HEK293T (cell line): ENCODE measurements around the gene ERBB4.
"Not testable (repeated sequence)": the region's sequence is repeated elsewhere in the genome, so short reads cannot be mapped to it uniquely, and the experiment has no call there.

Source experiments
- CTCF ChIA-PET: fragments of 350-600 bp; formaldehyde crosslinking; extraction: SDS; loops from one replicate; lab custom pipeline; 2021; ENCODE audit warnings: antibody characterized with exemption, inconsistent platforms; lab: Yijun Ruan, JAX
- POLR2A ChIA-PET: fragments of 350-600 bp; formaldehyde crosslinking; extraction: SDS; loops from one replicate; lab custom pipeline; 2020; ENCODE audit warnings: antibody characterized with exemption, inconsistent platforms; lab: Yijun Ruan, JAX
- DNase-seq: peaks from one replicate; pipeline ENCODE4 v3.0.0; 2012; ENCODE audit warnings: mixed read lengths; ENCODE audit errors: extremely low spot score
- ARNT ChIP-seq: fragments of 450-650 bp; IDR thresholded peaks from 2 replicates; pipeline ENCODE4 v1.6.1; 2017; ENCODE audit warnings: mild to moderate bottlenecking
- BHLHE40 ChIP-seq: fragments of 450-650 bp; IDR thresholded peaks from 2 replicates; pipeline ENCODE4 v1.6.1; 2016; ENCODE audit warnings: mild to moderate bottlenecking, moderate library complexity, borderline replicate concordance
- CTBP1 ChIP-seq: fragments of 450-650 bp; IDR thresholded peaks from 2 replicates; pipeline ENCODE4 v1.6.1; 2016; ENCODE audit warnings: borderline replicate concordance
- ELF4 ChIP-seq: fragments of 450-650 bp; IDR thresholded peaks from 2 replicates; pipeline ENCODE4 v1.6.1; 2017; ENCODE audit warnings: antibody characterized with exemption
- FOXA1 ChIP-seq: fragments of 450-650 bp; IDR thresholded peaks from 2 replicates; pipeline ENCODE4 v1.6.1; 2016; ENCODE audit warnings: mild to moderate bottlenecking
- FOXK2 ChIP-seq: fragments of 450-650 bp; IDR thresholded peaks from 2 replicates; pipeline ENCODE4 v1.6.1; 2016; ENCODE audit warnings: mild to moderate bottlenecking
- FOXM1 ChIP-seq: fragments of 450-650 bp; IDR thresholded peaks from 2 replicates; pipeline ENCODE4 v1.6.1; 2017; ENCODE audit warnings: mild to moderate bottlenecking, borderline replicate concordance
- HDGF ChIP-seq: fragments of 450-650 bp; IDR thresholded peaks from 2 replicates; pipeline ENCODE4 v1.6.1; 2017; ENCODE audit warnings: antibody characterized with exemption, borderline replicate concordance
- L3MBTL2 ChIP-seq: fragments of 450-650 bp; conservative IDR thresholded peaks from 2 replicates; pipeline ENCODE4 v1.6.1; 2016; ENCODE audit warnings: mild to moderate bottlenecking
- LEF1 ChIP-seq: fragments of 450-650 bp; IDR thresholded peaks from 2 replicates; pipeline ENCODE4 v1.6.1; 2017; ENCODE audit warnings: mild to moderate bottlenecking, borderline replicate concordance
- NFRKB ChIP-seq: fragments of 450-650 bp; IDR thresholded peaks from 2 replicates; pipeline ENCODE4 v1.6.1; 2016; ENCODE audit warnings: mild to moderate bottlenecking, moderate library complexity
- SP1 ChIP-seq: fragments of 450-650 bp; IDR thresholded peaks from 2 replicates; pipeline ENCODE4 v1.6.1; 2017
- SUZ12 ChIP-seq: fragments of 450-650 bp; IDR thresholded peaks from 2 replicates; pipeline ENCODE4 v1.6.1; 2016; ENCODE audit warnings: mild to moderate bottlenecking
- TARDBP ChIP-seq: fragments of 450-650 bp; IDR thresholded peaks from 2 replicates; pipeline ENCODE4 v1.6.1; 2016
- TF ChIP-seq, protein P1 (sequence below): fragments of 450-650 bp; IDR thresholded peaks from 2 replicates; pipeline ENCODE4 v1.6.1; 2016

The ERBB4 gene

DNA sequence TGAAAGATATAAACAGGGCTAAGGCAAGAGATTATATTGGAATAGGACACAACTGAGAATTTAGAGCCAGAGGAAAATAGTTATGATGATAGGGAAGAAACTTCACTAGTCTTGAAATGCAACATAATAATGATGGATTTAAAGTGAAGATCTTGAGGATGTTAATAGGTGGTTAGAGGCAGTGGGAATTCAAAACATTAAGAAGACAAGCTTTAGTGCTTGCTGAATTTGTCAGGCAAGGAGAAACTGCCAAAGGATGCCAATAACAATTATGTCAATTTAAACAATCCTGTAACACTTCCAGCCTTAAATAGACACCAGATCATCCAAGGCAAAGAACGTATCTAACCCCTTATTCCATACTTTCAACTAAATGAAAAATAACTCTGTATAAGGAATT lies 330.1 kb downstream of the ERBB4 start:
- POLR2A ChIA-PET: no interaction called here
- no peak for DNase-seq
- CTCF ChIA-PET: no interaction called here
- TF ChIP-seq SUZ12 (no peak), ARNT (no peak), TARDBP (no peak), SP1 (no peak), L3MBTL2 (no peak), FOXA1 (no peak), FOXM1 (no peak)
- TF ChIP-seq, protein P1, sequence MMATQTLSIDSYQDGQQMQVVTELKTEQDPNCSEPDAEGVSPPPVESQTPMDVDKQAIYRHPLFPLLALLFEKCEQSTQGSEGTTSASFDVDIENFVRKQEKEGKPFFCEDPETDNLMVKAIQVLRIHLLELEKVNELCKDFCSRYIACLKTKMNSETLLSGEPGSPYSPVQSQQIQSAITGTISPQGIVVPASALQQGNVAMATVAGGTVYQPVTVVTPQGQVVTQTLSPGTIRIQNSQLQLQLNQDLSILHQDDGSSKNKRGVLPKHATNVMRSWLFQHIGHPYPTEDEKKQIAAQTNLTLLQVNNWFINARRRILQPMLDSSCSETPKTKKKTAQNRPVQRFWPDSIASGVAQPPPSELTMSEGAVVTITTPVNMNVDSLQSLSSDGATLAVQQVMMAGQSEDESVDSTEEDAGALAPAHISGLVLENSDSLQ: no peak

GRCh38 chr2:212197776-212198175 lies 340.8 kb downstream of the ERBB4 start:
- ChIA-PET CTCF (no interaction called here), POLR2A (no interaction called here)
- TF ChIP-seq NFRKB (no peak), ELF4 (no peak)
- DNase-seq: no peak

- TF ChIP-seq CTBP1 (no peak), ARNT (no peak), BHLHE40 (no peak), SUZ12 (no peak), FOXM1 (no peak), L3MBTL2 (no peak), ELF4 (no peak), FOXK2 (no peak), LEF1 (no peak), TARDBP (no peak)
- no peak for DNase-seq
- ChIA-PET CTCF (no interaction called here), POLR2A (no interaction called here)
Observed at GRCh38 chr2:212195626-212196025, 343.0 kb downstream of the ERBB4 start.

GRCh38 chr2:212194396-212194795 lies 344.2 kb downstream of the ERBB4 start:
- CTCF ChIA-PET: no interaction called here
- no peak for DNase-seq
- POLR2A ChIA-PET: no interaction called here
- TF ChIP-seq ELF4 (no peak), CTBP1 (no peak), SUZ12 (no peak), HDGF (no peak), L3MBTL2 (no peak), FOXM1 (no peak)
- TF ChIP-seq, protein P1: no peak

DNA sequence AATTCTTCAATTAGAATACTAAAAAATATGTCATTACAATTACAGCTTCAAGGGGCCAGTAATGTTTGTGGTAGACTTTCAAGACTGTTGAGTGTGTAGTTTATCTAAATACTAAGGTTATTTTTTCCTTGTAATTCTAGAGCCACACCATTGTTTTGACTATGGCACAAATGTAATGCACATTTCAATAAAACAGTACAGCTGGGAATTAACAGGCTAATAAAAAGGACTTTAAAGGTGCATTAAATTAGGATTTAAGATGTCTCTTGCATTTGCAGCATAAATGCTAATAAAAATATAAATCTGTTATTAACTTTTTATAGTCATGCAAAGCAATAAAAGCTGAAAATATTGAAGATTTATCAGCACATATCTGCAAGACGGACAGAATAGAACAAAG lies 344.8 kb downstream of the ERBB4 start:
- TF ChIP-seq LEF1: no peak
- no peak for TF ChIP-seq SUZ12
- no peak for TF ChIP-seq ARNT
- TF ChIP-seq SP1: no peak
- no peak for TF ChIP-seq ELF4
- POLR2A ChIA-PET: no interaction called here
- CTCF ChIA-PET: no interaction called here
- DNase-seq: no peak

DNA sequence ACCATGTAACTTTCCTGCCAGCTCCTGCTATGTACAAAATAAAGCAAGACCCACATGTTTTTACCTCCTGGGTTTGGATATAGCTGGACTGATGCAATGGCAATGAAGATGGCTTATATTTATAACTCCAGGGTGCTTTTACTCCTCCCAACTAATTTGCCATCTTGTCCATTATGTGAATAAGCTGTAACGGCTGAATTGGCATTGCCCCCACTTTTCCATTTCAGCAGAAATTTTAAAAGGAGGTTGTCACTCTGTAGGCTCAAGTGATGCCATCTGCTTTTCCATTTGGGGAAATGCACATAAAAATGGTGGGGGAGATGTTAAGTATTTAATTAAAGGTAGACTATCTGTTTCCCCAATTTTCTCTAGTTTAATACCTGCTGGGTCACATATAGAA lies 345.5 kb downstream of the ERBB4 start:
- TF ChIP-seq TARDBP (no peak), LEF1 (no peak), SP1 (no peak), FOXA1 (no peak), HDGF (no peak), ARNT (no peak), SUZ12 (no peak), BHLHE40 (no peak), CTBP1 (no peak), ELF4 (no peak), FOXK2 (no peak)
- TF ChIP-seq, protein P1: no peak
- CTCF ChIA-PET: no interaction called here
- POLR2A ChIA-PET: no interaction called here
- no peak for DNase-seq

GRCh38 chr2:212191438-212191837 lies 347.2 kb downstream of the ERBB4 start:
- POLR2A ChIA-PET, DNase-seq, CTCF ChIA-PET: not testable (repeated sequence)

- TF ChIP-seq CTBP1 (no peak), NFRKB (no peak), BHLHE40 (no peak), FOXM1 (no peak), ELF4 (no peak), LEF1 (no peak)
- TF ChIP-seq, protein P1: no peak
- DNase-seq: no peak
- POLR2A ChIA-PET: no interaction called here
Observed at GRCh38 chr2:212186166-212186565, 352.4 kb downstream of the ERBB4 start.

More at GRCh38 chr2:212186166-212186565, 352.4 kb downstream of the ERBB4 start:
- CTCF ChIA-PET: no interaction called here
